Omental fat pad (tissue), 4 donors: ENCODE data around the gene NEUROD4. TPM values are rescaled to one million over a fixed set of nuclear protein-coding genes. Genes with fewer than 3 reads are reported as not detected.

ENCODE experiments used
- ATAC-seq: fragments of 150-250 bp; one replicate; pipeline ENCODE4 v1.9.1; 2016; ENCODE audit warnings: mild to moderate bottlenecking, moderate library complexity; ENCODE audit not compliant: low FRiP score
- DNase-seq: peaks from one replicate; pipeline ENCODE4 v3.0.0-alpha.2; 2019; ENCODE audit warnings: low spot score
- total RNA-seq, 4 donors: library from RNA; depleted of rRNA; stranded (reverse); fragments of >200 nt; gene quantifications; one replicate each; pipeline ENCODE4 v1.1.0, GENCODE V29; 2016
- TF ChIP-seq, protein P1 (sequence below), 3 donors: fragments of 450-650 bp; IDR thresholded peaks; one replicate each; pipeline ENCODE4 v1.5.1; 2016 to 2017; ENCODE audit warnings: antibody characterized with exemption in 3 of 3, mild to moderate bottlenecking in 3 of 3, moderate library complexity in 2 of 3

NEUROD4 gene
- total RNA-seq, 4 donors from 2014 or later: not detected

DNA sequence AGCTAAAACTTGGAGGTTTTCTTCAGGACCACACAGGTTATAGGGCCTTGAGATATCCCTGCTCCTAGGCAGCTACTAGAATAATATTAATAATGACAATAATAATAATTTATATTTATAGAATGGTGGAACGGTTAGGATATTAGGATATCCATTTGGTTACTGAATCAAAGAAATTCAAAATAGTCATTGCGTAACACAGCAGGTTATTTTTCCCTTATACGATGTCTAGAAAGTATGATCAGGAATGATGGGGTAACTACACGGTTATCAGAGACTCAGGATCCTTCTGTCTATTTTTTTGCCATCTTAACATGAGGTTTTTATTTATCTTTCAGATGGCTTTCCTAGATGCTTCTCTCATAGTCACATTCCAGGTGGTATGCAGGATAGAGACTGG lies 39.0 kb downstream of the NEUROD4 start:
- TF ChIP-seq, protein P1, sequence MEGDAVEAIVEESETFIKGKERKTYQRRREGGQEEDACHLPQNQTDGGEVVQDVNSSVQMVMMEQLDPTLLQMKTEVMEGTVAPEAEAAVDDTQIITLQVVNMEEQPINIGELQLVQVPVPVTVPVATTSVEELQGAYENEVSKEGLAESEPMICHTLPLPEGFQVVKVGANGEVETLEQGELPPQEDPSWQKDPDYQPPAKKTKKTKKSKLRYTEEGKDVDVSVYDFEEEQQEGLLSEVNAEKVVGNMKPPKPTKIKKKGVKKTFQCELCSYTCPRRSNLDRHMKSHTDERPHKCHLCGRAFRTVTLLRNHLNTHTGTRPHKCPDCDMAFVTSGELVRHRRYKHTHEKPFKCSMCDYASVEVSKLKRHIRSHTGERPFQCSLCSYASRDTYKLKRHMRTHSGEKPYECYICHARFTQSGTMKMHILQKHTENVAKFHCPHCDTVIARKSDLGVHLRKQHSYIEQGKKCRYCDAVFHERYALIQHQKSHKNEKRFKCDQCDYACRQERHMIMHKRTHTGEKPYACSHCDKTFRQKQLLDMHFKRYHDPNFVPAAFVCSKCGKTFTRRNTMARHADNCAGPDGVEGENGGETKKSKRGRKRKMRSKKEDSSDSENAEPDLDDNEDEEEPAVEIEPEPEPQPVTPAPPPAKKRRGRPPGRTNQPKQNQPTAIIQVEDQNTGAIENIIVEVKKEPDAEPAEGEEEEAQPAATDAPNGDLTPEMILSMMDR (IDR thresholded peaks at IDR 0.05): no peak
- no peak for ATAC-seq
- no peak for DNase-seq

DNA sequence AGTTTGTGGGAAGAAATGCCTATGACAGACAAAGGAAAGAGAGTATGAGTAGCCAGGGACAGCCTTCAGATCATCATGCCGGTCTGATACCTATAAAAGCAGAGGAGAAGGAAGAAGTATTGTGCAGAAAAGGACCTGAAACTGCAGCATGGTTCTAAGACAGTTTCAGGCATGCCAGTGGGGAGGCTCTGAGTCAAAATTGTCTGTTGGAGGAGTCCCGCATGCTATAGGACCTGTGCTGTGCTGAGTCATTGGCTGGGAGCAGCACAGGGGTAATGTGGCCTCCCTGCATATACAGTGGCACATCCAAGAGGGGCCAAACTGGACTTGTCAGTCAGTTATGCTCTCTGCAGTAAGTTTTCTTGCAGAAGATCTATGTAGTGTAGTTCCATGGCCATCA lies 40.7 kb downstream of the NEUROD4 start:
- DNase-seq: no peak
- ATAC-seq: no peak
- TF ChIP-seq, protein P1 (IDR thresholded peaks at IDR 0.05): no peak

DNA sequence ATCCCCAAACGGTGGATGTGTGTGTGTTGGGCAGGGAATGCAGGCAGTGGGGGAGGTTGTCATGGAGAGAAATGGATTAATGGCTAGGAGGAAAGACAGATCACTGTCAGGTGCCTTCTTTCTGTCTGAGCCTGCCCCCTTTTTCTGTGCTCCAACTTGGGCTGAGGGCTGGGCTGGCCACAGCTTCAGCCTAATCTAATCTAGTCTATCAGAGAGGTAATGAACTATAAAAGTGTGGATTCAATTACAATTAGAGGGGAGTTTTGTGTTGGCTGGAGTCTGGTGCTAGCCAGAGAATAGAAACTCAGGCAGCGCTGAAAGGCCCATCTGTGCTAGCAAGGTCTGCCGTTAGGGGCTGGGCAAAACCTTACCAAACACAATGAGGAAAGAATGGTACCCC lies 41.2 kb downstream of the NEUROD4 start:
- DNase-seq: no peak
- ATAC-seq: no peak
- TF ChIP-seq, protein P1 (IDR thresholded peaks at IDR 0.05): no peak

DNA sequence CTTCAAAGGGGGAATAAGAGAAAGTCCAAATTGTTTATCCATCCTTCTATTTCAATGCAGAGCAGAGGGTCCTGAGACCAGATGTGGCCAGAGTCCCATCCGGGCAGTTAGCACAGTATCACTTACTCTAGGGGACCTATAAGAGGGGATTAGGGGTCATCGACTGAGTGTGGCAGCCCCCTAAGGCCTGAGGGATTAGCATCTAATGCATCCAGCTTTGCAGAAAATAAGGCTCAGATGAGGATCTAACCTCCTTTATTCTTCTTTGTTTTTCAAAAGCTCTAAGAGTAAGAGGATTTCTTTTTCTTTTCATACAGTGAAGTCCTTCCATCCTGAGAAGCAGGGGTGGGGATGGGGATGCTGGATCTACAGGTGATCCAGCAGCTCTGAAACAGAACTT lies 43.5 kb downstream of the NEUROD4 start:
- no peak for ATAC-seq
- TF ChIP-seq, protein P1 (IDR thresholded peaks at IDR 0.05): no peak
- no peak for DNase-seq

DNA sequence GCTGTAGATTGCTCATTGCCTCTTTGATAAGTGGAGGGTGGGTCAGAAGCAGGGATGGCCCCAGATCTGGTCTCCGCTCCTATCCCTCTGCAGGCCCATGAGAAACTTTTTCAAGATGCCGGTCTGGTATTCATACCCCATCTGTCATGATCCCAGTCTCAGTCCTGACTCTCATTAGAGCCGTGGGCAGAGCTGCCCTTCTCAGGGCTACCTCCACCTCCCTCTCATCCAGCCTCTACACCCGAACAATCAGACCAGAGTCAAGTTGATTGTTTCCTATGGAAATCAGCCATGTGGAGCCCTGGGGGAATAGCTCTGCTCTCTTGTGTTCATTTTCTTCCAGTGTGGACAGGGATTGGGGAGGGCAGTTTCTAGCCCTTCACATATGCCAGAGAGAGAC lies 45.8 kb downstream of the NEUROD4 start:
- DNase-seq (no peak), ATAC-seq (no peak)
- TF ChIP-seq, protein P1 (IDR thresholded peaks at IDR 0.05): no peak

DNA sequence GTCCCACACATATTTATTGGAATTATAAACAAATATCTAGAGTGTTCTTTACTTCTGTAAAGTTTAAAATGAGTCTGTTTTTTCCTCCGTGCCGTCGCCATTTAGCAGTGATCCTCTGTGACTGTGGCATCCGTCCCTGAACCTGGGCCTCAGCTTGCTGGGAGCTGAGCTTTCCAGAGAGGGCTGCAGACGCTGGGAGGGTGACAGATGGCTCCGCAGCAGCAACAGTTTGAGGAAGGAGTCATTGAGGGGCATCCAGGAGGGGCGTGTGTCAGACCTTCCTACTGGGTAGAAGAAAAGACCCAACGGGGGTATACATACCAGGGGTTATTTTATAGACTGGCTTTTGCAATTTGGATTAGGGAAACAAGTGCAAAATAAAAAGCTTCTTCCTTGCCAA lies 47.9 kb downstream of the NEUROD4 start:
- TF ChIP-seq, protein P1 (IDR thresholded peaks at IDR 0.05): no peak
- ATAC-seq (no peak), DNase-seq (no peak)

DNA sequence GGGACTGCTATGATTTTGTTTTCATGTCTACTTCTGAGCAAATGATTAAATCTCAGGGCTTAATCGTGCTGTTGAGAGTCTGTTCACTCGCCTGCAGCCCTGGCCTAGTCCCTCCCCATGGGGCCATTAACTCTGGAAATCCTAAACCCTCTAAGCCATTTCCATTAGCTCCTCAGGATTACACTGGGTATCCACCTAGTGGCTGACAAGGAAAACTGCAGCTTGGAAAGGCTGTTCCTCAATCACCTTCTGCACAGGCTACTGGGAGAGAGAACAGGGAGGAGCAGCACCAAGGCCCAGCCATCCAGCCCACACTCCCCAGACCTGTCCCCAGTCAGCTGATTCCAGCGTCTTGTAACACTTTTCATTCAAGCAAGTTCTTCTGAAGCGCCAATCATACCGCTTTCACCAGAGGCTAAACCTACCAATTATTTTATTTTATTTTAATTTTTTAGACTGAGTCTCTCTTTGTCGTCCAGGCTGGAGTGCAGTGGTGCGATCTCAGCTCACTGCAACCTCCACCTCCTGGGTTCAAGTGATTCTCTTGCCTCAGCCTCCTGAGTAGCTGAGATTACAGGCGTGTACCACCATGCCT lies 48.7 kb downstream of the NEUROD4 start:
- TF ChIP-seq, protein P1 (IDR thresholded peaks at IDR 0.05): peak in 1 of 3 donors; percentile 34
- ATAC-seq (no peak), DNase-seq (no peak)
